ENCODE data around the gene TRMU.
"Not testable (repeated sequence)": the region's sequence is repeated elsewhere in the genome, so short reads cannot be mapped to it uniquely, and the experiment has no call there.

TRMU gene

GRCh38 chr22:46300491-46300890, 35.0 kb upstream of the TRMU start:
- no peak for DNase-seq

GRCh38 chr22:46303347-46303965, 32.1 kb upstream of the TRMU start:
- DNase-seq, result no peak

GRCh38 chr22:46308283-46308988, 27.1 kb upstream of the TRMU start:
- no peak for DNase-seq

GRCh38 chr22:46309526-46310085, 25.9 kb upstream of the TRMU start:
- DNase-seq, result no peak

- no peak for DNase-seq
These were observed 23.5 kb upstream of the TRMU start for GRCh38 chr22:46312056-46312455.

GRCh38 chr22:46312848-46313247, 22.7 kb upstream of the TRMU start:
- DNase-seq, result not testable (repeated sequence)

- no peak for DNase-seq
These were observed 19.5 kb upstream of the TRMU start for GRCh38 chr22:46315976-46316375.

GRCh38 chr22:46317646-46318045, 17.9 kb upstream of the TRMU start:
- DNase-seq, result no peak

GRCh38 chr22:46318576-46318975, 16.9 kb upstream of the TRMU start:
- no peak for DNase-seq

GRCh38 chr22:46319319-46319718, 16.2 kb upstream of the TRMU start:
- DNase-seq, result no peak

- no peak for DNase-seq
These were observed 15.3 kb upstream of the TRMU start for GRCh38 chr22:46320166-46320710.

GRCh38 chr22:46320716-46321386, 14.7 kb upstream of the TRMU start:
- no peak for DNase-seq

- no peak for DNase-seq
These were observed 12.8 kb upstream of the TRMU start for GRCh38 chr22:46322711-46323110.

- no peak for DNase-seq
These were observed 12.4 kb upstream of the TRMU start for GRCh38 chr22:46323162-46323561.

- no peak for DNase-seq
These were observed 9.3 kb upstream of the TRMU start for GRCh38 chr22:46326066-46326680.

- no peak for DNase-seq
These were observed 7.6 kb upstream of the TRMU start for GRCh38 chr22:46327691-46328465.

GRCh38 chr22:46328797-46329196, 6.7 kb upstream of the TRMU start:
- DNase-seq, result no peak

- DNase-seq, result no peak
These were observed 5.9 kb upstream of the TRMU start for GRCh38 chr22:46329616-46330015.

- DNase-seq, result no peak
These were observed 5.1 kb upstream of the TRMU start for GRCh38 chr22:46330426-46330825.

- no peak for DNase-seq
These were observed 4.0 kb upstream of the TRMU start for GRCh38 chr22:46331496-46331895.

- DNase-seq, result peak; percentile 32 to 65 (median 46)
These were observed 885 bp downstream of the TRMU start for GRCh38 chr22:46336119-46337078.
